ENCODE measurements around the gene FYB1.
"Not testable (repeated sequence)": the region's sequence is repeated elsewhere in the genome, so short reads cannot be mapped to it uniquely, and the experiment has no call there.

The FYB1 gene, protein sequence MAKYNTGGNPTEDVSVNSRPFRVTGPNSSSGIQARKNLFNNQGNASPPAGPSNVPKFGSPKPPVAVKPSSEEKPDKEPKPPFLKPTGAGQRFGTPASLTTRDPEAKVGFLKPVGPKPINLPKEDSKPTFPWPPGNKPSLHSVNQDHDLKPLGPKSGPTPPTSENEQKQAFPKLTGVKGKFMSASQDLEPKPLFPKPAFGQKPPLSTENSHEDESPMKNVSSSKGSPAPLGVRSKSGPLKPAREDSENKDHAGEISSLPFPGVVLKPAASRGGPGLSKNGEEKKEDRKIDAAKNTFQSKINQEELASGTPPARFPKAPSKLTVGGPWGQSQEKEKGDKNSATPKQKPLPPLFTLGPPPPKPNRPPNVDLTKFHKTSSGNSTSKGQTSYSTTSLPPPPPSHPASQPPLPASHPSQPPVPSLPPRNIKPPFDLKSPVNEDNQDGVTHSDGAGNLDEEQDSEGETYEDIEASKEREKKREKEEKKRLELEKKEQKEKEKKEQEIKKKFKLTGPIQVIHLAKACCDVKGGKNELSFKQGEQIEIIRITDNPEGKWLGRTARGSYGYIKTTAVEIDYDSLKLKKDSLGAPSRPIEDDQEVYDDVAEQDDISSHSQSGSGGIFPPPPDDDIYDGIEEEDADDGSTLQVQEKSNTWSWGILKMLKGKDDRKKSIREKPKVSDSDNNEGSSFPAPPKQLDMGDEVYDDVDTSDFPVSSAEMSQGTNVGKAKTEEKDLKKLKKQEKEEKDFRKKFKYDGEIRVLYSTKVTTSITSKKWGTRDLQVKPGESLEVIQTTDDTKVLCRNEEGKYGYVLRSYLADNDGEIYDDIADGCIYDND

DNA sequence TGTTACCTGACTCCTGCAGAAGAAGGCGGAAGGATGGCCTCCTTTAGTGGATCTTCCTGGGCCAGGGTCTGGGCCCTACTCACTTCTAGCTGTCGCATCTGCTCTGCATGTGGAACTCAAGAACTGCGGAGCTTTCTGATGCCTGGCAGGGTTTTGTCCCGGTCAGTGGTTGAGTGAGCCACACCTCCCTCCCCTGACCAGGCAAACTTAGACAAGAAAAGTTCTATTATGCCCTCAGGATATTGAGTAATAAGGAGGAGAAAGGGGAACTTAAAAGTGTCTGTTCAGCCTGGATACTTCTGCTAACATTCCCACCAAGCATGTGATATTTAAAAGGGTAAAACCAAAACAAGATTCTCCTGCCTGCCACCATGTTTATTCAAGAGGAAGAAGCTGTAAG, at the start of gene FYB1:
FYB1 (minus strand) TSS at position 127 of the 400 bp plus-strand sequence. CDS start 16,603 bp downstream, outside the sequence.
- DNase-seq (ENCODE audit: low read depth), result no peak

DNA sequence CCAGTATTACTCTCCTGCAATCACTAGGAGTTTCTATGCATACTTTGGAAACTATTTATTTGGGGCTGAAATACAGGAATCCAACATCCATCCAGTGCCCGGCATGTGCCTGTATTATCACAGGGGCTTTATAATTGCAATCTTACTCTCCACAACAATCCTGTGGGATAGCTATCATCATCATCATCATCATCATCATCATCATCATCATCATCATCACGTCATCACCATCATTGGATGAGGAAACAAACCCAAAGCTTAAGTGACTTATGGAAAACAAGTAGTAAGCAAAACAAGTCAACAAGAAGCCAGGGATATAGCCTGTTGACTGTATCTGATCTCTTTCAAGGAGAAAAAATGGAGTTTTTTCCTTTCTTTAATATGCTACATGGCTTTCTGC, 47.8 kb upstream of the FYB1 start:
- no peak for DNase-seq (ENCODE audit: low read depth)

DNA sequence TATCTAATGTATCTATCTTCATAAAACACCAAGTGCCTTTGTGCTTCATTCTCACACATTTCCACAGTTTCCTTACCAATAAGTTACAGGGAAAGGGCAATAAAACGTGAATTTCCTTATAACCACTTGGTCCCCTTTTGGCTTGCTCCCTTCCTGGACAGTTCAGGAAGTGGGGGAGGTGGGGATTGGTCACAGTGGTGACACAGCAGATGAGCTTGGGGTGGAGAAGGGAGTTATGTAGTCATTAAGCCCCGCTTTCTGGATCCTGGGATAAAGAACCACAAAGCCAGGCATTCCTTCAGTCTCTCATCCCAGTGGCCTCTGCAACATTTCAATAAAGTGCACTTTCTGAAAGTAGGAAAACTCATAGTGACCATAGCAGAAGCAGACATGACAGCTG, 47.1 kb upstream of the FYB1 start:
- DNase-seq (ENCODE audit: low read depth), result no peak

DNA sequence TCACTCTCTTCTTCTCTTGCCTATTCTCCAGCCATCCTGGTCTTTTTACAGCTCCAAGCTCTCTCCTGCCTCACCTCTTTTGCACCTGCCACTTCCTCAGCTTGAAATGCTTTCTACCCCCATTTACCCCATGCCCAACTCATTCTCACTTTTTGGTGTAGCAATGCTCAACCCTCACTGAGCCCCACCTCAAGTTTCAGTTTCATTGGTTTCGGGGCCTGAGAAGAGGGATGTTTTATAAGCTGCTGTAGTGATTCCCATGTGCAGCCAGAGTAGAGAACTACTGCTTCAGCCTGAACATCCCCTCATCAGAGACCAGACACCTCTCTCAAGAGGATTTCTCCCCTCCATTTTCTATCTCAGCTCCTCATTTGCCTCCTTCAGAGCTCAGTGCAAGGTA, 45.2 kb upstream of the FYB1 start:
- no peak for DNase-seq (ENCODE audit: low read depth)

DNA sequence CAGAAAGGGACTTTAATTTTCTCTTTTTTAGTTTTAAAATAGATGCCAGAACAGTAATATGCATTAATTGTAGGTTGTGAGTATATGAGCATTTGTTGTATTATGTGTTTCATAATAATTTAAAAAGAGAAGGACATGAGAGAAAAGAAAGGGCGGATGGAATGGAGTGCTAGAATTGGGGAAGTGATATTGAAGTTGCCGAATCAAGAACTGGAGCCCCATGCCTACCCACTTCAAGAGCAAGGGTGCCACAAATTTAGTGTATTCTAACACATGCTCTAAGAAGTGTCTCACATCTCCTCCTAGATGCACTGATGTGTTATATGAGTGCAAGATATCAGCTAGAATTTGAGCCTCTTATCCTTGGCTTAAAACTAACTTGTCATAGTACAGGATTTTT, 43.6 kb upstream of the FYB1 start:
- DNase-seq (ENCODE audit: low read depth), result no peak

DNA sequence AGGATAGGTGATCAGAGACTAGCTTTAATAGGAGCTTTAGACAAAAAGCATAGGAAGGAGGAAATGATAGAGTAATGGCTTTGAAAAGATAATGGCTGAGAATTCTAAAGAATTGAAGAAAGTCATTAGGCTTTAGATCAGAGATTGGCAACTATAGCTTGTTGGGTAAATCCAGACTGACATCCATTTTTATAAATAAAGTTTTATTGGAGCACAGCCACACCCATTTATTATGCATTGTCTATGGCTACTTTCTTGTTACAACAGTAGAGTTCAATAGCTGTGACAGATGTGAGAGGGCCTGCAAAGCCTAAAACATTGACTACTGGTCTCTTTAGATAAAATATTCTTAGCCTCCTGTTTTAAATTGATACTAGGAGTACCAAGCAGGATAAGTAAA, 40.7 kb upstream of the FYB1 start:
- no peak for DNase-seq (ENCODE audit: low read depth)

DNA sequence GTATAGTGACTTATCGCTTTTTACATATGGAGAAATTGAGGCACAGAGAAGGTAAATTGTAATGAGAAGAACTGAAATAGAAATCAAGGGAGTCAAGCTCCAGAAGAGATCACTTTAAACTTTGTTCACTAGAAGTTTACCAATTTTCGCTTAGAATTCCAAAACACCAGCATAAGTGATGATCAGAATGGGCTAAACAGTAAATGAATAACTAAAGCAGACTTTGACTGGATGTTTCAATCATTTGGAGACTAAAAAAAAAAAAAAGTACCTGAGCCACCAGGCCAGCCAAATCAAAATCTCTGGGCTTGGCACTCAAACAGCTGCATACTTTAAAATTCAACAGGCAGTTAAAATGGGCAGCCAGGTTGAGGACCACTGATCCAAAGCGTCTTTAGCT, 38.2 kb upstream of the FYB1 start:
- DNase-seq (ENCODE audit: low read depth), result no peak

DNA sequence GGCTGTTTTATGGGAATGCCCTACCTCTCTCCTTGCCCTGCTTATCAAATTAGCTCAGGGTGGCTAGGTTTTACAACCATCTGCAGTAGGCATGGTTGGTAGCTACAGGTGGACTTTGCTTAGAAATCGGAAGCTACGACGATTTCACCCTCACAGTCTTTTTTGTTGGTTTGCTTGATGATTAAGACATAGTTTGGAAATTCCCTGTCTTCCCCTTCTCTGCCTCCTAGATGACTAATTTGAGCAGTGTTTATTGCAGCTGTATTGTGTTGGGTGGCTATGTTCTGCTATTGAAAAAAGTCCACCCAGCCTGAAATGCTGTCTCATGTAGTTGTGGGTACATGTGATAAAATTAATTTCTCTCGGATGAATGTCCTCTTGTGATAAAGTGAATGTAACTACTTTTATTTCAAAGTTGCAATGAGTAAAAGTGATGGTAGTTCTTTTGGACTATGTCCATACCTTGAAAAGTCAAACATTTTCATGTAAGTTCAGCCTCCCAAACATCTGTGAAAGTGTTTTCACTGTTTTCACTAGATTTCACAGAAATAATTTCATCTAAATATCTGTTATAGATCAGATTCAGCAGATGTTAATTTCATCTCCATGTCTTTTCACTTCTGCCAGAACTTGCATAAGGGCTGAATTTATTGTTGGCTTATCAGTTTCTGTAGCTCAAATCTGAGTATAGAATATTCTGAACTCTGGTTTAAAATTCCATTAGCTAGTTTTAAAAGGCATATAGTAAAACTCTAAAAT, 37.3 kb upstream of the FYB1 start:
- no peak for DNase-seq (ENCODE audit: low read depth)

DNA sequence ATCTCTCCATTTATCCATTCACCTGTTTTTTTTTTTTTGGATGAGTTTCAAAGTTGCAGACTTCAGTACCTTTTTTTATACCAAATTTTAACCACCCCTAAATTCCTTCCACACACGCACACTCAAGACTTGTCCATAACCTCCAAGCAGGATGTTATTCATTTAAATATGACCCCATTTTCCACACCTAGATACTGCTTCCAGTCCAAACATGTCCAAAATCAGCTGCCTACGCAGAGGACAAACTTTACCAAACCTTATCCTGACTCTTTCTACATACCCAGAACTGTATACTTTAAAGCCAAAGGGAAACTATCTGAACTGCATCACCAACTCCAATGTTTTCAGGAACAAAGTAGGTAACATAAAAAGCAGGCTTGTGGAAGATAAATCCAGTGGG, 36.0 kb upstream of the FYB1 start:
- DNase-seq (ENCODE audit: low read depth), result no peak

DNA sequence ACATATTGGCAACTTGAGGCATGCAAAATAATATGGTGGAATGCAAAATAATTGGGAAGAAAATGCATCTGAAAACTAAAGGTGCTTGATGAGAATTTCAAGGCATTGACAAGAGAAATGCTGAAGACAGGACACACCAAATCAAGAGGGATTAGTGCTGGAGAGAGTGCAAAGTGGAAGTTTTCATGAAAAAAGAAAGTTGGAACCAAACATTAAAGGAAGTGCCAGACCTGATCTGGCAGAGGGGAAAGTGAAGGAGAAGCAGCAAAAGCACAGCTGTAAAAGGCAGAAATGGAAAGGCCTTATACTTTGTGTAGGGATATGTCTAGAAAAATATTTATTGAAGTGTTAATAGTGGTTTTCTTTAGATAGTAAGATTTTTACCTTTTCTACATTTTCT, 35.3 kb upstream of the FYB1 start:
- DNase-seq (ENCODE audit: low read depth), result no peak

DNA sequence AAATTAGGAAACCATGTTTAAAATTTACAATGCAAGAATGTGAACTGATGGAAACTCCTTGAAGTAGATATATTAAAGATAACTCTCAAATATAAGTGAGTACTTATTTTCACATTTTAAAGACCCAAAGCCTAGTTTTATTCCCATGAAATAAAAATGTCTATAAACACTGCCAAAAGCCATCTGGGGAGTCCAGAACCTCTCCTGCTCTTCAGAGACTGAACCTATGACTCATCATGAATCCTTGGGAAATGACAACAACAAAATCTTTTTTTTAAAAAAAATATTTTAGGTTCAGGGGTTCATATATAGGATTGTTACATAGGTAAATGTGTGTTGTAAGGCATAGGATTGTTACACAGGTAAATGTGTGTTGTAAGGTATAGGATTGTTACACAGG, 33.8 kb upstream of the FYB1 start:
- no peak for DNase-seq (ENCODE audit: low read depth)

DNA sequence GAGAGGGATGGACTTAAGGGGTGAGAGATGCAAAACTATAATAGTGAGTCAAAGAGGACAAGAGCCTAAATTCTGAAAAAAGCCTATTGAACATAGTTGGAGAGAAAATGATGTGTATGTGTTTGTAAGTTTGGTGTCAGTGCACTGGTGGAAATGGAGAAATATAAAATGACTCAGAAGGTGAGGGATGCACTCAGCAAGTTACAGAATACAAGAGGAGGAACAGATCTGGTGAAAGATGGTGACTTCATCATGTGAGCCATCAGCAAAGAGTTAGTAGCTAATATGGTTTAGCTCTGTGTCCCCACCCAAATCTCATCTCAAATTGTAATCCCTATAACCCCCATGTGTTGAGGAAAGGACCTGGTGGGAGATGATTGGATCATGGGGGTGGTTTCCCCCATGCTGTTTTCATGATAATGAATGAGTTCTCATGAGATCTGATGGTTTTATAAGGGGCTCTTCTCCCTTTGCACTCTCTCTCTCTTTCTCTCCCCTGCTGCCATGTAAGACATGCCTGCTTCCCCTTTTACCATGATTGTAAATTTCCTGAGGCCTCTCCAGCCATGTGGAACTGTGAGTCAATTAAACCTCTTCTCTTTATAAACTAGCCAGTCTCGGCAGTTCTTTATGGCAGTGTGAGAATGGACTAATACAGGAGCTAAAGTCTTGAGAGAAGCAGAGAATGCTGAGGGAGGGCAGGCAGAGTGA, 30.4 kb upstream of the FYB1 start:
- DNase-seq (ENCODE audit: low read depth), result no peak

DNA sequence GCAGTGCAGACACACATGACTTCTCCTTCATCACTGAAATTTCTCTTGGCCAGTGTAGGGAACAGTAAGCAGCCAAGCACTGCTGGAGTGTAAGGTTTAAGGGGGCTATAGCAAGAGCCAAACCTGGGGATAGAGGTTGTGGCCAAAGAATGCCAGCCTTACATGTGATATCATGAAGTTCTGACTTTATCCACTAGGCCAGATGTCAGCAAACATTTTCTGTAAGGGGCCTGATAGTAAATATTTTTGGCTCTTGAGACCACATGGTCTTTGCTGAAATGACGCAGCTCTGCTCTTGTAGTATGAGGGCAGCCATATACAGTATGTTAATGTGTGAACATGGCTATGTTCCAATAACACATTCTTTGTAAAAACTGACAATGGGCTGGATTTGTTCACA, 29.7 kb upstream of the FYB1 start:
- no peak for DNase-seq (ENCODE audit: low read depth)

DNA sequence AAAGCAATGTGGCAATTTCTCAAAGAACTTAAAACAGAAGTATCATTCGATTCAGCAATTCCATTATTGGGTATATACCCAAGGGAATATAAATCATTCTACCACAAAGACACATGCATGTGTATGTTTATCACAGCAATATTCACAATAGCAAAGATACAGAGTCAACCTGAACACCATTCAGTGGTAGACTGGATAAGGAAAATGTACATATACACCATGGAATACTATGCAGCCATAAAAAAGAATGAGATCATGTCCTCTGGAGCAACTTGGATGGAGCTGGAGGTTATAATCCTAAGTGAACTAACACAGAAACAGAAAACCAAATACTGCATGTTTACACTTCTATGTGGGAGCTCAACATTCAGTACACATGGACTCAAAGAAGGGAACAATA, 21.4 kb upstream of the FYB1 start:
- DNase-seq (ENCODE audit: low read depth), result no peak

DNA sequence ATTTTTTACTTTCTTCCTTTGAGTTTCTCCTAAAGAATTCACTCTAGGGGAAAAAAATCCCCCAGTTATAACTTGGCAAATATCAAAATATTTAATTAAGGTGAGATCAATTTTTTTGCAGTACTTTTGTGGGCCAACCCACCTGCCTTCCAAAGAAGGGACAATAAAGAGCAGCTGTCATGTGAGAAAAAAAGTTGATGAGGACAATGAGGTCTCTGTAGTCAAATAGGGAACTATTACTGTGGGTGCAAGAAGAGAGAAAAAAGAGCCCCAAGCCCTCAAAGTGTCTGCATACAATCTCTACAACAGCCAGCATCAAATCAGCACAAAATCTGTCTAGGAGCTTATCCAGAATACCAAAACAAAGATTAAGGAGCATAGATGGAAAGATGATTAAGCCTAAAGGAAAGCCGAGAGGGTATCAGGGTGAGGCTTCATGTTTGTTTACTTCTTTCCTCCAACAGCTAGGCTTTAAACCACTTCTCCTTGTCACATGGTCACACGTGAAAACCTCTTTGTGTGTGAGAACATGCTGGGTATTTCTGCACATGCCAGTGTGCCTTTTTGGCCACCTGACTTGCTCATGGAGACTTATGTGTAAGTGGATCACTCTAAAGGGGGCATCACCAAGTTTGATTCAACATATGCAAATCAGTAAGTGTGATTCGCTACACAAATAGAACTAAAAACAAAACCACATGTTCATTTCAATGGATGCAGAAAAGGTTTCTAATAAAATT, 19.2 kb upstream of the FYB1 start:
- no peak for DNase-seq (ENCODE audit: low read depth)

DNA sequence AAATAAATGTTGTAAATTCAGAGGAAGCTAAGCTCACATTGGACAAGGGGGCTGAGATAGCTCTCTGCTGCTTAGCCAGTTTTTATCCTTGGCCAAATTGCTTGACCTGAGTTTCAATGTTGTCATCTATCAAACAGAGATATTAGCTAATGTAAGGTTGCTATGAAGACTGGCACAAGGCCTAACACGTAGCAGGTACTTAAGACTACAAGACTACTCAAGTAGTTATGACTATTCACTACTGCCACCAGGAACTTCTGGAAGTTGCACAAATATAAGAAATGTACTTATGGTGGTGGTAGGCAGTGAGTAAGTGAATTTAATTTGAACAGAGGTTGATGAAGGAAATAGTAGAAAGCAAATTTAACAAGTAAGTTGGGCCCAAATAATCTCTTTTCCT, 17.4 kb upstream of the FYB1 start:
- DNase-seq (ENCODE audit: low read depth), result no peak

DNA sequence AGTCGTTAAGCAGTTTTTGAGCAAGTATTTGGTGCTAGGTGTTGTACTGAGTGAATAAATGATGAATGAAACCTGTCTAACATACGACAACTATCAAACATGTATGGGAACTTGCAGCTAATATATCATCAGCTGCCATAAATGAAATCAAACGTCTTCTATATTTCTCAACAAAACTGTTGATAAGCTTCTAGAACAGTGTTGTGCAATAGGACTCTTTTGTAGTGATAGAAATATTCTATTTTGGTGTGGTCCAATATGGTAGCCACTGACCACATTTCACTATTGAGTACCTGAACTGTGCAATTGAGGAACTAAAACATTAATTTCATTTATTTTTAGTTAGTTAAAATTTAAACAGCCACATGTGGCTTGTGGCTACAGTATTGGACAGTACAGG, 16.3 kb upstream of the FYB1 start:
- no peak for DNase-seq (ENCODE audit: low read depth)

DNA sequence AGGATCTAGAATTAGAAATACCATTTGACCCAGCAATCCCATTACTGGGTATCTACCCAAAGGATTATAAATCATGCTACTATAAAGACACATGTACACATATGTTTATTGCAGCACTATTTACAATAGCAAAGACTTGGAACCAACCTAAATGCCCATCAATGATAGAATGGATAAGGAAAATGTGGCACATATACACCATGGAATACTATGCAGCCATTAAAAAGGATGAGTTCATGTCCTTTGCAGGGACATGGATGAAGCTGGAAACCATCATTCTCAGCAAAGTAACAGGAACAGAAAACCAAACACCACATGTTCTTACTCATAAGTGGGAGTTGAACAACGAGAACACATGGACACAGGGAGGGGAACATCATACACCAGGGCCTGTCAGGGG, 15.1 kb upstream of the FYB1 start:
- DNase-seq (ENCODE audit: low read depth), result not testable (repeated sequence)

DNA sequence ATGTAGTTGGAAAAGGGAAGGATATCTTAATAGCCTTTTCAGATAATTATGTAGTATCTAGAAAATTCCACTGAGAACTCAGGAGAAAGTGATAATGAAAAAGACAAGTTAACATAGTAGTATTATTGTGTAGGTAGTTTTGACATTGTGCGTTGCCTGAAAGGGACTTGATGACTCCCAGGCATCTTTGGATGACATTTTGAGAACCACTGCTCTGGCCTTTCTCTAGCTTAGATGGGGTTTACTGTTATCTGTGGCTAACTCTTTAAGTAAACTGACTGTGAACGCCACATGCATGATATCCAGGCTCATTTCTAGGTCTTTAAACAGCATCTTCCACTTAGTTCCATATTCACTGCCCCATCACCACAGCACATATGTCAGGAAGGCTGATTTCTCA, 14.4 kb upstream of the FYB1 start:
- DNase-seq (ENCODE audit: low read depth), result no peak

DNA sequence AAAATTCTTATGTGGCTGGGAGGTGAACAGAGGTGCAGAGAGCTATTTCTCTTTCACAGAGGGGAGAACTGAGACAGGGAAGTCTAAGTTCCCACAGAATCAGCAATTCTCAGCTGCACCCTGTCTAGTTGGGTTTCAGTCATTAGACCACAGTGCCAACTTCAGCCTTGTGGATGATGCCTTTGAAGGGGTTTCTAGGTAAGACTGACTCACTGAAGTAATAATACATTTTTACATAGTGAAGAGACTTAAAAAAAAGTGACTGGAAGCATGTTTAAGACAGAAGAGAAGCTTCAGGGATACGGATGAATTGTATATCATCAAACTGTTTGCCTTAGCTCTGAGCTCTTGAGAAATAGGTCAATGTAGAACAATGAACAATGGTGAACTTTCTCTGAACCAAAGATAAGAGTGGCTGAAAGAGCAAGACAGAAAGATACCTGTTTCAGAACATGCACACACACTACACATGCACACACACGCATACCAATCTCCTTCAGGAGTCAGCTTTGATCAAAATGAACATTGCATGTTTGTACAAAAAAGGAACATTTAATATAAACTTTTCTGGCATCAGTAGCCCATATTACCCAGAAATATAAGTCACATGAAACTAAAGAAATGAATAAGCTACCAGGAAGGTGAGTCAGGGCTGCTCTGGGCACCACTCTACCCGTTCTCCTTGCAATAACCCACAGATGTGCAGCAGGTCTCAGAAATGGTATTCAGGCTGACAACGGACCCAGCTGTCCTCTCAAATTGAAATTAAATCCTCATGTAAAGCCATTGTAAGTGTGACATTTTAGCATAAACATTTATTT, 12.6 kb upstream of the FYB1 start:
- no peak for DNase-seq (ENCODE audit: low read depth)

DNA sequence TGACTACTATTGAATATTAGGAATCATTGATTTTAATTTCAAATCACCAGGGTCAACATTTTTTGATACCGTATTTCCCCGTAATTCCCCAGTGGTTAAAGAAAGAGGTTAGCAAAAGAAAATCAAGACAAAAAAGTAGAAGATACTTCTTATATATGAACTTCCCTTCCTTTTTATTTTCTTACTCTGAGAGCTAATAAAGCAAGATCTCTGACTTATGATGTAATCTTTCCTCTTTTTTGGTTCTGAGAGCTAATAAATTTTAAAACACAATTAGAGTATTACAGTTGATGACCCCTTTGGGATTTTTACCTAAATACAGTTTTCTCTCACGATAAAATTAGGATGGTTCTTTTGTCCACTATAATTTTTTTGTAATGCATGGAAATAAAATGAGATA, 9.2 kb upstream of the FYB1 start:
- DNase-seq (ENCODE audit: low read depth), result no peak
